Loucy (cell line): ENCODE measurements around the gene SPN.
"Not testable (repeated sequence)": the region's sequence is repeated elsewhere in the genome, so short reads cannot be mapped to it uniquely, and the experiment has no call there.

ENCODE experiments used
- EZH2phosphoT487 ChIP-seq: fragments of 200-600 bp; IDR thresholded peaks from 2 replicates; pipeline ENCODE4 v1.6.1; 2018; ENCODE audit warnings: antibody characterized with exemption, mild to moderate bottlenecking, moderate library complexity, borderline replicate concordance
- TF ChIP-seq, protein P1 (sequence below): fragments of 200-600 bp; sonication (generic); conservative IDR thresholded peaks from 2 replicates; pipeline ENCODE4 v1.5.1; 2014; ENCODE audit warnings: mild to moderate bottlenecking, antibody characterized with exemption, low read length

- TF ChIP-seq, protein P1, sequence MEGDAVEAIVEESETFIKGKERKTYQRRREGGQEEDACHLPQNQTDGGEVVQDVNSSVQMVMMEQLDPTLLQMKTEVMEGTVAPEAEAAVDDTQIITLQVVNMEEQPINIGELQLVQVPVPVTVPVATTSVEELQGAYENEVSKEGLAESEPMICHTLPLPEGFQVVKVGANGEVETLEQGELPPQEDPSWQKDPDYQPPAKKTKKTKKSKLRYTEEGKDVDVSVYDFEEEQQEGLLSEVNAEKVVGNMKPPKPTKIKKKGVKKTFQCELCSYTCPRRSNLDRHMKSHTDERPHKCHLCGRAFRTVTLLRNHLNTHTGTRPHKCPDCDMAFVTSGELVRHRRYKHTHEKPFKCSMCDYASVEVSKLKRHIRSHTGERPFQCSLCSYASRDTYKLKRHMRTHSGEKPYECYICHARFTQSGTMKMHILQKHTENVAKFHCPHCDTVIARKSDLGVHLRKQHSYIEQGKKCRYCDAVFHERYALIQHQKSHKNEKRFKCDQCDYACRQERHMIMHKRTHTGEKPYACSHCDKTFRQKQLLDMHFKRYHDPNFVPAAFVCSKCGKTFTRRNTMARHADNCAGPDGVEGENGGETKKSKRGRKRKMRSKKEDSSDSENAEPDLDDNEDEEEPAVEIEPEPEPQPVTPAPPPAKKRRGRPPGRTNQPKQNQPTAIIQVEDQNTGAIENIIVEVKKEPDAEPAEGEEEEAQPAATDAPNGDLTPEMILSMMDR: peak; percentile 45
- TF ChIP-seq EZH2phosphoT487: not testable (repeated sequence)
These were observed 42.5 kb upstream of the SPN start for GRCh38 chr16:29620591-29620990.
